Bronchial epithelial cell (primary cell): Measurements from ENCODE around the gene SHH. TPM values are rescaled to one million over a fixed set of nuclear protein-coding genes. Genes with fewer than 3 reads are reported as not detected.

Experiments
- DNase-seq: peaks from one replicate; pipeline ENCODE4 v3.0.0-alpha.2; 2010; ENCODE audit warnings: low read depth
- FAIRE-seq: peaks from 2 replicates; lab custom pipeline; 2011; peaks lifted over from hg19 to GRCh38; lab: Jason Lieb, UNC
- H3K27me3 ChIP-seq: 2 replicates; pipeline ENCODE4 v1.5.1; 2011; ENCODE audit warnings: low read length; ENCODE audit not compliant: control insufficient read depth, insufficient read depth
- H3K36me3 ChIP-seq: 2 replicates; pipeline ENCODE4 v1.5.1; 2011; ENCODE audit warnings: low read length; ENCODE audit not compliant: control insufficient read depth, insufficient read depth
- H3K4me3 ChIP-seq: 2 replicates; pipeline ENCODE4 v1.5.1; 2011; ENCODE audit warnings: mild to moderate bottlenecking, low read depth, low read length, control low read depth
- total RNA-seq: library from RNA; depleted of rRNA; stranded (reverse); fragments of >200 nt; gene quantifications from 2 replicates; pipeline ENCODE4 v1.2.1, GENCODE V29; 2014
- TF ChIP-seq, protein P1 (sequence below): IDR thresholded peaks from 2 replicates; pipeline ENCODE4 v1.5.1; 2011; ENCODE audit warnings: mild to moderate bottlenecking, moderate library complexity, low read length, control low read depth, inconsistent platforms; ENCODE audit not compliant: insufficient read depth, severe bottlenecking

Gene SHH
- total RNA-seq, 1 donor from 2014 or later: not detected

DNA sequence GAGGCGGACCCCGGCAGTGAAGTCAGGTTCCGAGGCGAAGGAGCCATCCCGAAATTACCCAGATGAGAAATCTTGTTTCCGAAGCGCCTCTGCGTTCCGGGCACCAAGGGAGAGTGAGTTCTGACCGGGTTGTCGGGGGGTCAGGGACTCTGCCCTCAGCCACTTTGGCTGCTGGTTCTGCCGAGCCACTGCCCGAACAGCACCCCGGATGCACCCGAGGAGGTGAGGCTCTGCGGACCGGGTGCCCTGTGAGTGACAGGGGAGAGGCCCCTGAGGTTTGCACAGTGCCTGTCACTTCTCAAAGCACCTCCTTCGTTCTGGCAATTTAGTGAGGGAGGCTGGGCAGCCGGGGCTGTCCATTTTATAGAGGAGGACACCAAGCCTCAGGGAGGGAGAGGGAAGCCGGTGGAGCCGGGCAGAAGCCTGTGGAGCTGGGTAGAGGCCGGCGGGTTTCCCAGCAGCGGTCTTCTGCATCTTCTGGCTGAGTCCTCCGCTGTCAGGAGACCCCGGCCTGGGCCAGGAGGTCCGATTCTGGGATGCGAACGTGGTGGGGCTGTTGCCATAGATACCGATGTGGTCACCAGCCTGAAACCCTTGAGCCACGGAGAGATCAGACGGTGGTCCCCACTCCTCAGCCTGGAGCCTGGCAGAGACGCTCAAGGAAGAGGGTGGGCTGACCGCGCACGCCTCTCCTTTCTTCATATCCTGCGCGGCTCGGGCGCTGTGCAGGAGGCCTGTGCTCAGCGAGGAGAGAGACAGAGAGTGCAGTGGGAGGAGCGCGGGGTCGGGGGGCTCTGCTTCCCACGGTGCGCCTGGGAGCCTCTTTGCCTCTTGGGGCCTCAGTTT lies 18.9 kb upstream of the SHH start:
- Histone ChIP-seq H3K27me3 (no peaks in the 10 kb centered on the region), H3K36me3 (no peaks in the 10 kb centered on the region), H3K4me3 (no peak overlapping the region)
- no peak for FAIRE-seq
- no peak for DNase-seq
- TF ChIP-seq, protein P1, sequence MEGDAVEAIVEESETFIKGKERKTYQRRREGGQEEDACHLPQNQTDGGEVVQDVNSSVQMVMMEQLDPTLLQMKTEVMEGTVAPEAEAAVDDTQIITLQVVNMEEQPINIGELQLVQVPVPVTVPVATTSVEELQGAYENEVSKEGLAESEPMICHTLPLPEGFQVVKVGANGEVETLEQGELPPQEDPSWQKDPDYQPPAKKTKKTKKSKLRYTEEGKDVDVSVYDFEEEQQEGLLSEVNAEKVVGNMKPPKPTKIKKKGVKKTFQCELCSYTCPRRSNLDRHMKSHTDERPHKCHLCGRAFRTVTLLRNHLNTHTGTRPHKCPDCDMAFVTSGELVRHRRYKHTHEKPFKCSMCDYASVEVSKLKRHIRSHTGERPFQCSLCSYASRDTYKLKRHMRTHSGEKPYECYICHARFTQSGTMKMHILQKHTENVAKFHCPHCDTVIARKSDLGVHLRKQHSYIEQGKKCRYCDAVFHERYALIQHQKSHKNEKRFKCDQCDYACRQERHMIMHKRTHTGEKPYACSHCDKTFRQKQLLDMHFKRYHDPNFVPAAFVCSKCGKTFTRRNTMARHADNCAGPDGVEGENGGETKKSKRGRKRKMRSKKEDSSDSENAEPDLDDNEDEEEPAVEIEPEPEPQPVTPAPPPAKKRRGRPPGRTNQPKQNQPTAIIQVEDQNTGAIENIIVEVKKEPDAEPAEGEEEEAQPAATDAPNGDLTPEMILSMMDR: no peak

DNA sequence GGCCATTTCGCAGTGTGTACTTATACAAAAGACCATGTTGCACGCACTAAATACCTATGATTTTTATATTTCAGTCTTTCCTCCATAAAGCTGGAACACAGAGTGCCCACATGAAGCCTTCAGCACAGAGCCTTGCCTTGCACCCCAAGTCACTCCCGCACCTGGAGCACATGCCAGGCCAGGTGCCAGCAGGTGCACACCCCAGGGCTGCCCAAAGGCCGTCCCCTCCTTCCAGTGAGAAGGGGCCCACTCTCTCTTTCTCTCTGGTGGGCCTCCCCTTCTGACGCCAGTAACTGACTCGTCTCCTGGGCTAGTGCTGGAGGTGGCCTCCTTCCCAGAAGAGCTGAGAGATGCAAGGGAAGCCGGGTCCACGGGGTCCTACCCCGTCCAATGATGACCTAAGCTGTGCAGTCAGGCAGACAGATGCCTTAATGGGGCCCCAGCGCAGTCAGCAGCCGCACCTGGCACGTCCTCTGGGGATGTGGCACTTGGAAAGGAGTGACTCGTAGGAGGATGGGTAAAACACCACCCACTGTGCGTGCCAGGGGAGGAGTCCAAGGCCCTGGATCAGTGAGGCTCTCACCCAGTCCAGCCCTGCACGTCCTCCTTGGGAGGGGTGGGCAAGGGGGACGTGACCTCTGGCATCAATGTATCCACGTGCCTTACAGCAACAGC lies 17.7 kb upstream of the SHH start:
- Histone ChIP-seq H3K27me3 (no peaks in the 10 kb centered on the region), H3K4me3 (no peak overlapping the region), H3K36me3 (no peaks in the 10 kb centered on the region)
- FAIRE-seq (no peak), DNase-seq (no peak)
- TF ChIP-seq, protein P1: no peak

DNA sequence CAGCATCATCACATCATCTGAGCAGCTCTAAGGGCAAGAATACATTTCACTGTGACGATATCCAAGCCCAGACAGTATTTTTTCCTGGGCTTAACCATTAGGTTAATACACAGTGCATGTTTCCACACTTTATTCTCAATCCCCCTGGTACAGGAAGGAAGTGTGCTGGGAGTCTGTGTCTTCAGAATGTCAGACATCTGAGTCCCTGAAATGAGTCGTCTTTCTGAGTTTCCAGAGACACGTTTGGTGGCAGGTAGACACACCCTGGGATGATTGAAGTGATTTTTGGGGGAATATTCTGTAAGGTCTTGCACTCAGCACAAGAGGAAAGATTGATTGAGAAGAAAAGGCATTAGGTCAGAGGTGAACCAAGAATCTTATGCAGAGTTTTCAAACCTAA lies 13.1 kb upstream of the SHH start:
- DNase-seq (no peak), FAIRE-seq (no peak)
- TF ChIP-seq, protein P1: no peak
- Histone ChIP-seq H3K36me3 (no peaks in the 10 kb centered on the region), H3K4me3 (no peak overlapping the region), H3K27me3 (no peaks in the 10 kb centered on the region)

DNA sequence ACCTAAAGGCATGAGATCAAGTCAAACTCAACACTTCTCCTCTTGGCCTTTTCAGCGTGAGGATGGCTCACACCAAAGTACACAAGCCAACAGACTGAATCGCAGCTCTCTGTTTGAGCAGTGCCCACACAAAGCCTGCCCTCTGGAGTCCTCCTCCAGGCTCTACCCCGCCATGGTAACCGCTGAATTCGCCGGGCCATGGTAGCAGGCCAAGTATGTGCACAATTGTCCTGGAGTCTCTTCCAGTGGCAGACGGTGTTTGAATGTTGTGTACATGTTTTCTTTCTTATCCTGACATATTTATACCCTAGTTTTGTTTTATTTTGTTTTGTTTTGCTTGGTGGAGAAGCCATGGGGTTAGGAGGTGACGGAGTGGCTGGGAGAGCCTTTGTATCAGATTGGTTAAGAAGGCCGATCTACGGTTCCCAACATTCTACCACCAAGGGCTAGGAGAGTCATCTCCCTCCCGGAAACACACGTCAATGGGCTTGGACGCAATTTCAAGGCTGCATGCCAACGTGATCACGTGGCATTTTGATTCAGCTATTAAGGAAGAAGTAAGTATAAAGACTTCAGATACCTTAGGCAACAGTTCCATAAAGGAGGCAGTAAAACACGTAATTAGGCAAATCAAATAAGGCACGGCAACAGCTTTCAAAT lies 12.1 kb upstream of the SHH start:
- Histone ChIP-seq H3K36me3 (no peaks in the 10 kb centered on the region), H3K27me3 (no peaks in the 10 kb centered on the region), H3K4me3 (no peak overlapping the region)
- DNase-seq (peak; percentile 56), FAIRE-seq (no peak)
- TF ChIP-seq, protein P1: no peak

DNA sequence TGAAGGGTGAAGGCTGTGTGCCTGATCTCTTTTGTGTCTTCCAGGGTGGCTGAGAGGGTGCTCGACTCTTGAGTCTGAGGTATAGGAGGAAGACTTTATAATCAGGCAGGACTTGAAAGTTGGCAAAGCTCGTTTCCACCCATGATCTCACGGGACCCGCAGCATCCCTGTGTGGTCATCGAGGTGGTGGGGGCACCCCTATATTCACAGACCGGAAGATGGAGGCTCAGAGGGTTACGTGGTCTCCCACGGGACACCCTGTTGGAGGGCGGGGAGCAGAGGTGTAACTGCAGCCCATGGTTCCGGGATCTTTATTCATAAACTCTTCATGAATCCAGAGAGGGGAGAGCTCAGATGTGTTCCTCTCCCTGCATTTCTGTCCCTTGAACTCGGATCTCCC lies 9.6 kb upstream of the SHH start:
- TF ChIP-seq, protein P1: no peak
- Histone ChIP-seq H3K27me3 (no peaks in the 10 kb centered on the region), H3K36me3 (no peaks in the 10 kb centered on the region), H3K4me3 (no peak overlapping the region)
- FAIRE-seq (no peak), DNase-seq (no peak)
